ENCODE measurements around the gene PRSS8.

The PRSS8 gene

GRCh38 chr16:31112711-31113110, 22.8 kb downstream of the PRSS8 start:
- TF ChIP-seq FOXK2 (IDR thresholded peaks at IDR 0.05), result no peak
- TF ChIP-seq ELF4 (IDR thresholded peaks at IDR 0.05), result no peak
- TF ChIP-seq LEF1 (IDR thresholded peaks at IDR 0.05; ENCODE audit: borderline replicate concordance), result no peak
- no peak for TF ChIP-seq ZNF384 (IDR thresholded peaks at IDR 0.05)
- TF ChIP-seq SUZ12 (IDR thresholded peaks at IDR 0.05), result no peak
- no peak for TF ChIP-seq ARNT (IDR thresholded peaks at IDR 0.05)
- TF ChIP-seq FOXA1 (IDR thresholded peaks at IDR 0.05), result no peak
- no peak for TF ChIP-seq PKNOX1 (IDR thresholded peaks at IDR 0.05)
- no peak for TF ChIP-seq HDGF (IDR thresholded peaks at IDR 0.05; ENCODE audit: borderline replicate concordance)
- ChIA-PET CTCF (no interaction called here), POLR2A (no interaction called here)
- no peak for DNase-seq (ENCODE audit: extremely low spot score)

- ChIA-PET POLR2A (interaction anchor here (0.7 to 1.2 kb wide), 2 partner anchors 10 to 68 kb away, joined by 4 read pairs; partner anchors contain the start of gene FUS), CTCF (interaction anchor here (0.5 kb wide), 1 partner anchor 1038 kb away, joined by 3 read pairs; no protein-coding TSS in a partner anchor)
- no peak for TF ChIP-seq TARDBP (IDR thresholded peaks at IDR 0.05)
- DNase-seq (ENCODE audit: extremely low spot score), result no peak
Observed at GRCh38 chr16:31111881-31112466, 23.6 kb downstream of the PRSS8 start.

GRCh38 chr16:31110106-31111034, 25.2 kb downstream of the PRSS8 start:
- CTCF ChIA-PET, result no interaction called here
- TF ChIP-seq TARDBP (IDR thresholded peaks at IDR 0.05) (no peak), SP1 (IDR thresholded peaks at IDR 0.05) (no peak), L3MBTL2 (conservative IDR thresholded peaks at IDR 0.05) (no peak), PKNOX1 (IDR thresholded peaks at IDR 0.05) (no peak), NFRKB (IDR thresholded peaks at IDR 0.05) (no peak), CTBP1 (IDR thresholded peaks at IDR 0.05; ENCODE audit: borderline replicate concordance) (no peak), ARNT (IDR thresholded peaks at IDR 0.05) (no peak), FOXM1 (IDR thresholded peaks at IDR 0.05; ENCODE audit: borderline replicate concordance) (no peak), FOXA1 (IDR thresholded peaks at IDR 0.05) (no peak), ZNF384 (IDR thresholded peaks at IDR 0.05) (no peak), BHLHE40 (IDR thresholded peaks at IDR 0.05; ENCODE audit: borderline replicate concordance) (no peak), HDGF (IDR thresholded peaks at IDR 0.05; ENCODE audit: borderline replicate concordance) (no peak), SUZ12 (IDR thresholded peaks at IDR 0.05) (no peak), ELF4 (IDR thresholded peaks at IDR 0.05) (no peak), LEF1 (IDR thresholded peaks at IDR 0.05; ENCODE audit: borderline replicate concordance) (no peak), FOXK2 (IDR thresholded peaks at IDR 0.05) (no peak)
- POLR2A ChIA-PET, result no interaction called here
- no peak for DNase-seq (ENCODE audit: extremely low spot score)

GRCh38 chr16:31109622-31110021, 25.9 kb downstream of the PRSS8 start:
- DNase-seq (ENCODE audit: extremely low spot score), result no peak
- CTCF ChIA-PET, result no interaction called here
- POLR2A ChIA-PET, result no interaction called here
- no peak for TF ChIP-seq FOXA1 (IDR thresholded peaks at IDR 0.05)
- TF ChIP-seq SP1 (IDR thresholded peaks at IDR 0.05), result no peak
- TF ChIP-seq BHLHE40 (IDR thresholded peaks at IDR 0.05; ENCODE audit: borderline replicate concordance), result no peak
- no peak for TF ChIP-seq ELF4 (IDR thresholded peaks at IDR 0.05)
- TF ChIP-seq FOXK2 (IDR thresholded peaks at IDR 0.05), result no peak
- TF ChIP-seq ZNF384 (IDR thresholded peaks at IDR 0.05), result no peak
- TF ChIP-seq PKNOX1 (IDR thresholded peaks at IDR 0.05), result no peak
- TF ChIP-seq FOXM1 (IDR thresholded peaks at IDR 0.05; ENCODE audit: borderline replicate concordance), result no peak
- TF ChIP-seq SUZ12 (IDR thresholded peaks at IDR 0.05), result no peak
- no peak for TF ChIP-seq NFRKB (IDR thresholded peaks at IDR 0.05)
- TF ChIP-seq L3MBTL2 (conservative IDR thresholded peaks at IDR 0.05), result no peak
- TF ChIP-seq TARDBP (IDR thresholded peaks at IDR 0.05), result no peak
- no peak for TF ChIP-seq ARNT (IDR thresholded peaks at IDR 0.05)
- no peak for TF ChIP-seq CTBP1 (IDR thresholded peaks at IDR 0.05; ENCODE audit: borderline replicate concordance)
- no peak for TF ChIP-seq LEF1 (IDR thresholded peaks at IDR 0.05; ENCODE audit: borderline replicate concordance)
- TF ChIP-seq HDGF (IDR thresholded peaks at IDR 0.05; ENCODE audit: borderline replicate concordance), result no peak

GRCh38 chr16:31108794-31109558, 26.6 kb downstream of the PRSS8 start:
- DNase-seq (ENCODE audit: extremely low spot score), result no peak
- TF ChIP-seq SUZ12 (IDR thresholded peaks at IDR 0.05) (no peak), CTBP1 (IDR thresholded peaks at IDR 0.05; ENCODE audit: borderline replicate concordance) (no peak), LEF1 (IDR thresholded peaks at IDR 0.05; ENCODE audit: borderline replicate concordance) (no peak), ZNF384 (IDR thresholded peaks at IDR 0.05) (no peak), FOXA1 (IDR thresholded peaks at IDR 0.05) (no peak), BHLHE40 (IDR thresholded peaks at IDR 0.05; ENCODE audit: borderline replicate concordance) (no peak), TARDBP (IDR thresholded peaks at IDR 0.05) (no peak), NFRKB (IDR thresholded peaks at IDR 0.05) (no peak), SP1 (IDR thresholded peaks at IDR 0.05) (no peak), FOXK2 (IDR thresholded peaks at IDR 0.05) (no peak), PKNOX1 (IDR thresholded peaks at IDR 0.05) (no peak), ARNT (IDR thresholded peaks at IDR 0.05) (no peak), FOXM1 (IDR thresholded peaks at IDR 0.05; ENCODE audit: borderline replicate concordance) (no peak), ELF4 (IDR thresholded peaks at IDR 0.05) (no peak), L3MBTL2 (conservative IDR thresholded peaks at IDR 0.05) (no peak), HDGF (IDR thresholded peaks at IDR 0.05; ENCODE audit: borderline replicate concordance) (no peak)
- CTCF ChIA-PET, result no interaction called here
- POLR2A ChIA-PET, result interaction anchor here (2.0 kb wide), 1 partner anchor 9 kb away, joined by 12 read pairs; the partner anchor contains the start of gene KAT8
